ENCODE results near the gene TOP3B.

Gene TOP3B

DNA sequence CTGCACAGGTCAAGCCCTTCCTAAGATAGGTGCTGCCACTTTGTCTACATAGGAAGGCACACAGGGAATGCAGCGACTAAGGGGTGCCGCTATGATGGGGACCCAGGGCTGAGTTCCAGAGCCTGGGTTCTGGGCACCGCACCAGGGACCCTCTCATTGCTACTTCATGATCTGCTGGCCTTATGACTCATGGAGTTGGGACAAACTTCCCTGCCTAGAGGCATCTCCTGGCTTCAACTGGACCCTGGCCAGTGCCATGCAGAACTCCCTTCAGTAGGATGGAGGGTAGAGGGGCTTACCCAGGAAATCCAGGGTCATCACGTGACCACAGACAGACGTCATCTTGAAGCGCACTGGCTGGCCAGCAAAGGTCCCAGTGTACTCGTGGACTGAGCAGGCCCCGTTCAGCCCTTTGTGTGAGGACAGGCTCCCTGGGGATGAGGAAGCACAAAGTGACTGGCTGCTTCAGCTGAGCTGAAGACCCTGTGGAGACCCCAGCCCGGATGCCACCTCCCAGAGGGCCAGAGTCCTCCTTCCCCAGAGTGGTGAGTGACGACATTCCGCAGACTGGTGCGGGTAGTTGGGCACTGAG is 8.4 kb downstream of the TOP3B start:
- no peaks in the 10 kb centered on the region for H3K27me3 ChIP-seq (replicated peaks; ENCODE audit: control insufficient read depth, insufficient read depth, low read length)
- no peak overlapping the region for H3K4me3 ChIP-seq (ENCODE audit: low read length)
- H3K4me1 ChIP-seq (ENCODE audit: control insufficient read depth, insufficient read depth, low read length): no peaks in the 10 kb centered on the region
- DNase-seq (ENCODE audit: low read depth): no peak
- no peaks in the 10 kb centered on the region for H3K9me3 ChIP-seq (ENCODE audit: control insufficient read depth, low read length)
- H3K9ac ChIP-seq (ENCODE audit: low read length): no peak overlapping the region
- H3K36me3 ChIP-seq (ENCODE audit: control insufficient read depth, insufficient read depth, low read length, severe bottlenecking): peaks cover 53% of the 10 kb centered on the region

DNA sequence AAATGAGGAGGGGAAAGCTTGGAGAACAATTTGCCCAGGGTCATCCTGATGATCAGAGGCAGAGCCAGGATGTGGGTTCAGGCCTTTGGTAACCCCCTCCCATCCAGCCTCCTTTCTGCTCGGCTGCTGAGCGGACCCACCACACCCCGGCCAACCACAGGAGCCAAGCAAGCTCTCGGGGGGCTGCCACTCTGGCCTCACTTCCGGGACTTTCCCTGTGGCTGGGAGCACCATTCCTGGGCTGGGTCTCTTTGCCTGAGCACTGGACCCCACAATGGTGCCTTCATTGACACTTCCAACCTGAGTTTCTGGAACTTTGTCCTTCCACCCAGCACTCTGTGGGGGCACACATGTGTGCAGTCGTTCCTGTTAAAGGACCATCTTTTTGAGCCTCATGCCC is 9.8 kb downstream of the TOP3B start:
- Histone ChIP-seq H3K9me3 (ENCODE audit: control insufficient read depth, low read length) (no peaks in the 10 kb centered on the region), H3K27me3 (replicated peaks; ENCODE audit: control insufficient read depth, insufficient read depth, low read length) (no peaks in the 10 kb centered on the region), H3K4me1 (ENCODE audit: control insufficient read depth, insufficient read depth, low read length) (no peaks in the 10 kb centered on the region), H3K36me3 (ENCODE audit: control insufficient read depth, insufficient read depth, low read length, severe bottlenecking) (peaks cover 60% of the 10 kb centered on the region), H3K4me3 (ENCODE audit: low read length) (no peak overlapping the region), H3K9ac (ENCODE audit: low read length) (no peak overlapping the region)
- no peak for DNase-seq (ENCODE audit: low read depth)

DNA sequence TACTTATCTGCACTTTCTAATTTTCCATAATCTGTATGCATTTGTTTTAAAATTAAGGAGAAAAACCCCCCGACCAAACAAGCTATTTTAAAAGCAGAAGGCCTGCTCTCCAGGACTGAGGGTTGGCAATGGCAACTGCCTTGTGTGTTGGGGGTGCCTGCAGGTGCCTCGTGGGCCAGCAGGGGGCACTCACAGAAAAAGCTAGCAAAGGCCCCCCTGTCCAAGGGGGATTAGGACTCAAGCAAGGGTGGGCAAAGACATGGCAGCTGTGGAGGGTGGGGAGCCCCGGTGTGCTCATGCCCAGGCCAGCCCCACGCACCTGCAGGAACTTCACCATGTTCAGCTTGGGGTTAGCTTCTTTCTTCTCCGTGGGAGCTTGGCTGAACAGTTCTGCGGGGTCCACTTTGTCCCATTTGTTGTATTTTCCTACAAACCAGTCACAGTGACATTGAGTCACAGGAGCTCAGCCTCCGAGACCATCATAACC is 10.3 kb downstream of the TOP3B start:
- Histone ChIP-seq H3K27me3 (replicated peaks; ENCODE audit: control insufficient read depth, insufficient read depth, low read length) (no peaks in the 10 kb centered on the region), H3K9me3 (ENCODE audit: control insufficient read depth, low read length) (no peaks in the 10 kb centered on the region), H3K9ac (ENCODE audit: low read length) (no peak overlapping the region), H3K4me3 (ENCODE audit: low read length) (no peak overlapping the region), H3K4me1 (ENCODE audit: control insufficient read depth, insufficient read depth, low read length) (no peaks in the 10 kb centered on the region), H3K36me3 (ENCODE audit: control insufficient read depth, insufficient read depth, low read length, severe bottlenecking) (peaks cover 65% of the 10 kb centered on the region)
- DNase-seq (ENCODE audit: low read depth): peak; percentile 57

DNA sequence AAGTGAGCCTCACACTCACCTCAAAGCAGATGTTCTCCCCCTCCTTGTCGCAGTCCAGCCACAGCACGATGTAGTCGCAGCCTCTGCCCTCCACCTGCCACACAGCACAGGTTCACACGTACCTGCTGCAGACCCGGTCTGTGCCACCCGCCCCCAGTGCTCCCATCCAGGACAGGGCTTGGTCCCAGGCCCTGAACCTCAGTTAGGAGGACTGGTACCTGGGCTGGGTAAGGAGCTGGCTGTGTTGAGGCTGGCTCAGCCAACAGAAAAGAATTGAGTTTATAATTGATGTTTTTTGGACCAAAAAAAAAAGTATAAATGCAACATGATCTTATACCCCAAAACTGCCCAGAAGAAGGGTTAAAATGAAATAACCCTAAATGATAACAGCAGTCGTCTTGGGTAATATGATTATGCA is 10.7 kb downstream of the TOP3B start:
- peaks cover 70% of the 10 kb centered on the region for H3K36me3 ChIP-seq (ENCODE audit: control insufficient read depth, insufficient read depth, low read length, severe bottlenecking)
- no peak overlapping the region for H3K9ac ChIP-seq (ENCODE audit: low read length)
- H3K4me3 ChIP-seq (ENCODE audit: low read length): no peak overlapping the region
- no peak for DNase-seq (ENCODE audit: low read depth)
- no peaks in the 10 kb centered on the region for H3K27me3 ChIP-seq (replicated peaks; ENCODE audit: control insufficient read depth, insufficient read depth, low read length)
- no peaks in the 10 kb centered on the region for H3K4me1 ChIP-seq (ENCODE audit: control insufficient read depth, insufficient read depth, low read length)
- H3K9me3 ChIP-seq (ENCODE audit: control insufficient read depth, low read length): no peaks in the 10 kb centered on the region

DNA sequence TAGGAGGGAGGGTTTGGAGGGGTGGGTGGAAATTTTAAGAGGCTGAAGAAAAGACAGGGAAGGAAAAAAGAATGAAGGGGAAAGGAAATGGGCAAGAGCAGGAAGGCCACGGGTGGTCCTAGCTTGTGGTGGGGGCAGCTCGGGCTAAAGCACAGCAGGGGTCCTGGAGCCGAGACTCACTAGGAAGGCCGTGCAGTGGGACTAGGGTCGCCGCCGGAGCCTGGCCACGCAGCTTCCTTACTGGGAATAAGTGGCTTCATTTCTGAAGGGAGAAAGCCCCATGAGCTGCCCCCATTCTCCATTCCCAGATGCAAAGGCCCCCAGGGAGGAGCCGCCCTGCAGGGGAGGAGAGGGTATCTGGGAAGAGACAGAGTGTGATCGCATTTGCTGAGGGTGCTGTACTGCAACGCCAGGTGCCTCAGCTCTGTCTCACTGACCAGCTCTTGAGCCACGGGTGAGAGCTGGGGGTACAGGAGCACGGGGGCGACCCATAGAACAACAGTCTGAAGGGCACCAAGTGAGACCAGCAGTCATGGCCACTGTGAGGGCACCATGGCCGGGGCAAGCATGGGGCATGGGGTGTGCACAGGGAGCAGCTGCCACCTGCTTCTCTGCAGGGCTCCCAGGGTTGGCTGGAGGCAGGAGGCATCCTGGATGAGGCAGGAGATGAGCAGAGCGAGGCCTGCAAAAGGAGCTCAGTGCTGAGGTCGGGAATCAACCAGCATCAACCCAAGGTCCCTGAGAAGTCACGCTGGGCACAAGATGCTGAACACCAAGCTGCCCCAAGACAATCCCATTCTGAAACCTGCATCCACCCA is 11.6 kb downstream of the TOP3B start:
- Histone ChIP-seq H3K4me1 (ENCODE audit: control insufficient read depth, insufficient read depth, low read length) (no peaks in the 10 kb centered on the region), H3K36me3 (ENCODE audit: control insufficient read depth, insufficient read depth, low read length, severe bottlenecking) (peaks cover 78% of the 10 kb centered on the region), H3K4me3 (ENCODE audit: low read length) (no peak overlapping the region), H3K27me3 (replicated peaks; ENCODE audit: control insufficient read depth, insufficient read depth, low read length) (no peaks in the 10 kb centered on the region), H3K9me3 (ENCODE audit: control insufficient read depth, low read length) (no peaks in the 10 kb centered on the region), H3K9ac (ENCODE audit: low read length) (no peak overlapping the region)
- no peak for DNase-seq (ENCODE audit: low read depth)

DNA sequence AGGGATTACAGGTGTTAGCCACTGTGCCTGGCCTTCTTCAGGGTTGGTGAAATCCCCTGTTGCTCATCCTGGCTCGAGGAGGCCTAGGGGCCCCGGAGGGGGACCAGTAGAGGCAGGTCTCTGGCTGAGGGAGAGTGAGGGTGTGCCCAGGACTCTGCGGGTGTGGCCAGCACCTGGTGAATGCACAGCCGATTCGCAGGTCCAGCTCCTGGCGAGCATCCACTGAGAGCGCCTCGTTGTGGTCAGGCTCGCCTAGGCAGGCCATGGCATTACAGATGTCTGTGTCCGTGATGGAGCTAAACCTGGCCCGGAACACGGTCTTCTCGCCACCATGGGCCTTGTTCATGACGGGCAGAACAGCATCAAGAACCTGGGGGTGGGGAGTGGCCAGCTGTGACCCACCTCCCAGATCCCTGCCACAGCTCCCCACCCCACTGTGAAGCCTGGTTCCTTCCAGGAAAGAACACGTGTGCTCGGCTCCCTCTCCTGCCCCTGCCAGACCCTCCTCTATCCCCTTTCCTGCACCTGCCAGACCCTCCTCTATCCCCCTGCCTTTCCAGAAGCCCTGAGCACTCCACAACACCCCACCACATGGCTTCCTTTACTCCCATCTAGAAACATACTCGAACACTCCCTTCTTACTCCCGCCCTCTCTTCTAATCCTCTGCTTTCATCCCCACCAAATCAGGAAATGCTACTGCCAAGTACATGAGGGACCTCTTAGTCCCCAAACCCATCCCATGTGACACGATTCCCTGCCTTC is 12.4 kb downstream of the TOP3B start:
- Histone ChIP-seq H3K4me1 (ENCODE audit: control insufficient read depth, insufficient read depth, low read length) (no peaks in the 10 kb centered on the region), H3K4me3 (ENCODE audit: low read length) (no peak overlapping the region), H3K27me3 (replicated peaks; ENCODE audit: control insufficient read depth, insufficient read depth, low read length) (no peaks in the 10 kb centered on the region), H3K9ac (ENCODE audit: low read length) (no peak overlapping the region), H3K9me3 (ENCODE audit: control insufficient read depth, low read length) (no peaks in the 10 kb centered on the region), H3K36me3 (ENCODE audit: control insufficient read depth, insufficient read depth, low read length, severe bottlenecking) (peaks cover 83% of the 10 kb centered on the region)
- no peak for DNase-seq (ENCODE audit: low read depth)

DNA sequence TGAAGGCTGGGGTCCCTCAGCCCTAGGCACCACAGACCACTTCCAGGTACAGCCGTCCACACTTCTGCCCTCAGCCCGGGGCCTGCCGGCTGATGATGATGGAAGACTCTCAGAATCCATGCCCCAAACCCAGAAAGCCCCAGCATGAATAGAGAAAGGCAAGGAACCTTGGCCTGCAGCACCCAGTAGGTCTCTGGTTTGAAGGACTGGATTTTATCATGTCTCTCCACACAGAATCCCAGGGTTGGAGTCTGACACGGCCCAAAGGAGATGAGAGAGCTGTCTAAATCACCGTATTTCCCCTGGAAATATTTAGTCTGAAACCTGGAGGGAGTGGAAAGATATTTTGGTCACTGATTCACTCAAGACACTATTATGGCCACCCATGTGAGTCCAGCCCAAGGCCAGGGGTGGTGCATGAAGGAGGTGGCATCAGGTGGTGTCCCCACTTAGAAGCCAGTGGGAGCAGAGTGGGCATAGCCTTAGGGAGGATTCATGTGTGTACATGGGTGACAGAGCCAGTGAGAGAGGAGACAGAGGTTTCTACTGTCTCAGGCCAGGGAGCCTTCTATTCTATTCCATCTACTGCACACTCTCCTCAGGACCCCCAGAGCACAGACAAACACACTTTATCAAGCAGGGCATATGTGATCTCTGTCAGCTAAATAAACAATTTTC is 14.0 kb downstream of the TOP3B start:
- Histone ChIP-seq H3K9ac (ENCODE audit: low read length) (no peak overlapping the region), H3K27me3 (replicated peaks; ENCODE audit: control insufficient read depth, insufficient read depth, low read length) (no peaks in the 10 kb centered on the region), H3K4me1 (ENCODE audit: control insufficient read depth, insufficient read depth, low read length) (no peaks in the 10 kb centered on the region), H3K9me3 (ENCODE audit: control insufficient read depth, low read length) (no peaks in the 10 kb centered on the region), H3K4me3 (ENCODE audit: low read length) (no peak overlapping the region), H3K36me3 (ENCODE audit: control insufficient read depth, insufficient read depth, low read length, severe bottlenecking) (peaks cover 83% of the 10 kb centered on the region)
- no peak for DNase-seq (ENCODE audit: low read depth)

DNA sequence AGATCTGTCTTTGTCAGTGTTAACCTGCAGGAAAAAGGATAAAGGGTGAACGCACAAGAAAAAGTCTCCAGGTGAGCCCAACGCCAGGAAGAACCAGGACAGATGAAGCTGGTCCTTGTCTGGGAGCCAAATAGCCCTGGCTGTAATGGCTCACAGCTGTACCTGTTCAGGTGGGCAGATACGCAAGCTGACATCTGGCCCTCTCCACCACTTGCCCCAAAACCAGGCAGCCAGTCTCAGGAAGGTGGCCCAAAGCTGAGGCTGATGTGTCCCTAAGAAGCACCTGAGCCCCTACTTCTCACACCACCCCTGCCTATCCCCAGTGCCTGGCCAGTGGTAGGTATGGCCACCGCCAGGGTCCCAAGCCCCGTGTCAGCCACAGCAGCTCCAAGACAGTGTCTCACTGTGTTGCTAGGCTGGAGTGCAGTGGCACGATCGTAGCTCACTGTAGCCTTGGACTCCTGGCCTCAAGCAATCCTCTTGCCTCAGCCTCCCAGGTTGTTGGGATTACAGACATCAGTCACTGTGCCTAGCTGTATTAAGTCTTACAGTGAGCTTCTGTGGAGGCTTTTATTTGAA is 14.8 kb downstream of the TOP3B start:
- no peak for DNase-seq (ENCODE audit: low read depth)
- H3K36me3 ChIP-seq (ENCODE audit: control insufficient read depth, insufficient read depth, low read length, severe bottlenecking): peaks cover 85% of the 10 kb centered on the region
- no peaks in the 10 kb centered on the region for H3K4me1 ChIP-seq (ENCODE audit: control insufficient read depth, insufficient read depth, low read length)
- no peaks in the 10 kb centered on the region for H3K9me3 ChIP-seq (ENCODE audit: control insufficient read depth, low read length)
- no peaks in the 10 kb centered on the region for H3K27me3 ChIP-seq (replicated peaks; ENCODE audit: control insufficient read depth, insufficient read depth, low read length)
- no peak overlapping the region for H3K4me3 ChIP-seq (ENCODE audit: low read length)
- H3K9ac ChIP-seq (ENCODE audit: low read length): no peak overlapping the region

DNA sequence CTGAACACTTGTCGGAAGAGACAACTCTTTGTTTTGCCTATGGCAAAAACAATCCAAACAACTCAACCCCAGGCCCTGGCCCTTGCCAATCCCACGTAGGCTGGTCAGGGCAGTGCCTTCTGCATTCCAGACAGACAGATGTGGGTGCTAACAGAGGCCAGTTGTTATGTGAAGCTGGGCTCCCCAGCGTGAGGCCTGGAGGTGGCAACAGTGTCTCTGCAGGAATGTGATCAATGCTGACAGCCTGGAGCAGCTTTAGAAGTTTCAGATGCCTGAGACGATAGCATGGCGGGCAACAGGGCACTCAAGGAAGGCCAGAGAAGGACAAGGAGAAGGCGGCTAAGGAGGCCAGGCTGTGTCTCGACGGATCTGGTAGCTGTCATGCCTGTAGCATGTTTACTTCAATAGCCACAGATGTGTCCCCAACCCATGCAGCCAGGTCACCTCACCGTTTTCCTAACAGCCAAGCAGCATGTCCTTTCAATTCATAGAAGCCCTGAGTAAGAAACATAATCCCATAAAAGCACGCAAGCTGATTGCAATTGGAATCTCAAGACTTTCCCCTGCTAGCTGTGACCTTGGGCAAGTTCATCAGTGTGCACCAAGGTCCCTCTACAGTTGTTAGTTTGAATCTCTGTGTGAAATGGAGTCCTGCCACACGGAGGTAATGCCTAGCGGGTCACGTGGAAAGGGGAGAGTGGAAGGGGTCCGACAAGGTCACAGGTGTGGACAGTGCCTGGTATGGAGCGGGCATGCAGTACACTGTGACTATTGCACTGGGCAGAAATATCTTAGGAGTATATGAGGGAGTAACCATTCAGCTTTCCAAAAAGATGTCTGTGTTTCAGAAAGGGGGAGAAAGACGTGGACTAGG is 15.7 kb downstream of the TOP3B start:
- Histone ChIP-seq H3K27me3 (replicated peaks; ENCODE audit: control insufficient read depth, insufficient read depth, low read length) (no peaks in the 10 kb centered on the region), H3K36me3 (ENCODE audit: control insufficient read depth, insufficient read depth, low read length, severe bottlenecking) (peaks cover 92% of the 10 kb centered on the region), H3K4me1 (ENCODE audit: control insufficient read depth, insufficient read depth, low read length) (peaks cover 4% of the 10 kb centered on the region), H3K9ac (ENCODE audit: low read length) (no peak overlapping the region), H3K9me3 (ENCODE audit: control insufficient read depth, low read length) (no peaks in the 10 kb centered on the region), H3K4me3 (ENCODE audit: low read length) (no peak overlapping the region)
- DNase-seq (ENCODE audit: low read depth): no peak

DNA sequence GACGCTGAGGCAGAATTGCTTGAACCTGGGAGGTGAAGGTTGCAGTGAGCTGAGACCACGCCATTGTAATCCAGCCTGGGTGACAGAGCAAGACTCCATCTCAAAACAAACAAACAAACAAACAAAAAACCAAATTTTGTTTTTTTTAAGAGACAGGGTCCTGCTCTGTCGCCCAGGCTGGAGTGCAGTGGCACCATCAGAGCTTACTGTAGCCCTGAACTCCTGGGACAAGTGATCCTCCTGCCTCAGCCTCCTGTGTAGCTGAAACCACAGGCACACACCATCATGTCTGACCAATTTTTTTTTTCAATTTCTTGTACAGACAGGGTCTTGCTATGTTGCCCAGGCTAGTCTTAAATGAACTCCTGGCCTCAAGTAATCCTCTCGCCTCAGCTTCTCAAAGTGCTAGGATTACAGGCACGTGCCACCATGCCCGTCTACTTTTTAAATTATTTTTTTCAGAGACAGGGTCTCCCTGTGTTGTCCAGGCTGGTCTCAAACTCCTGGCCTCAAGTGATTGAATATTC is 16.8 kb downstream of the TOP3B start:
- Histone ChIP-seq H3K9ac (ENCODE audit: low read length) (no peak overlapping the region), H3K9me3 (ENCODE audit: control insufficient read depth, low read length) (no peaks in the 10 kb centered on the region), H3K4me1 (ENCODE audit: control insufficient read depth, insufficient read depth, low read length) (peaks cover 6% of the 10 kb centered on the region), H3K36me3 (ENCODE audit: control insufficient read depth, insufficient read depth, low read length, severe bottlenecking) (peaks cover 90% of the 10 kb centered on the region), H3K4me3 (ENCODE audit: low read length) (no peak overlapping the region), H3K27me3 (replicated peaks; ENCODE audit: control insufficient read depth, insufficient read depth, low read length) (no peaks in the 10 kb centered on the region)
- no peak for DNase-seq (ENCODE audit: low read depth)

Measured in adipocyte (in vitro differentiated cells).